ENCODE measurements around the gene SPOP. TPM values are rescaled to one million over a fixed set of nuclear protein-coding genes. Genes with fewer than 3 reads are reported as not detected.
"Not testable (repeated sequence)": the region's sequence is repeated elsewhere in the genome, so short reads cannot be mapped to it uniquely, and the experiment has no call there.

SPOP gene
- total RNA-seq, 1 donor from 2014 or later, result 50.1 TPM

DNA sequence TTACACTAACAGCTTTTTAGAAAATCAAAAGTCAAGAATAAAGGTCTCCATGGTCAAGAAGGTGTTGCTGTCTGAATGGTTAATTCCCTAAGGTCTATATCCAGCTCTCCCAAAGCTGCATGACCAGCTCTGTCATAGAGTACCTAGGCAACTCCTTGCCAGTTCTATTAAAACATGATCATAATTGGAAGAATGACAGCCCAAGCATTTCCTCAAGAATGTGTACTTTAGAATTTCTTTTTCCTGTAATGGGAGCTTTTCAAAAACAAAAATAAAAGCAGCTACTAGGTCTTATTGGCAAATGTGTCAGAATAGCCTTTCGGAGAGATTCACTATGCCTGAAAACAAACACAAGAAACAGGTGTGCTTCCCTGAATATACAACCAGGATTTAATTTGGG lies 7.9 kb downstream of the SPOP start:
- peaks cover 29% of the 10 kb centered on the region for H3K36me3 Mint-ChIP-seq (ENCODE audit: low read depth)
- DNase-seq (ENCODE audit: low spot score), result no peak
- intact Hi-C loops (cut with micrococcal nuclease), result no loop called here
- no peak overlapping the region for H3K27ac Mint-ChIP-seq
- no peaks in the 10 kb centered on the region for H3K27me3 Mint-ChIP-seq (ENCODE audit: low read depth)
- no peak overlapping the region for H3K4me3 Mint-ChIP-seq (ENCODE audit: low read depth)
- peaks cover 20% of the 10 kb centered on the region for H3K4me1 Mint-ChIP-seq (ENCODE audit: low read depth)
- no peaks in the 10 kb centered on the region for H3K9me3 Mint-ChIP-seq

DNA sequence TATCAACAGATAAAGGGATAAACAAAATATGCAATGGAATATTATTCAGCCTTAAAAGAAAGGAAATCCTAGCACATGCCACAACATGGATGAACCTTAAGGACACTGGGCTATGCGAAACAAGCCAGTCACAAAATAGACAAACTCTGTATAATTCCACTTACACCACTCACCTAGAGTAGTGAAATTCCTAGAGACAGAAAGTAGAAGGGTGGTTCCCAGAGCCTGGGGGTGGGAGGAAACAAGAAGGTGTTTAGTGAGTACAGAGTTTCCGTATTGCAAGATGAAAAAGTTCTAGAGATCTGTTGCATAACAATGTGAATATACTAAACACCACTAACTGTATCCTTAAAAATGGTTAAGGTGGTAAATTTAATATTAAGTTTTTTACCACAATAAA lies 10.0 kb downstream of the SPOP start:
- no peaks in the 10 kb centered on the region for H3K27me3 Mint-ChIP-seq (ENCODE audit: low read depth)
- intact Hi-C loops (cut with micrococcal nuclease), result no loop called here
- no peak overlapping the region for H3K4me3 Mint-ChIP-seq (ENCODE audit: low read depth)
- no peak overlapping the region for H3K27ac Mint-ChIP-seq
- DNase-seq (ENCODE audit: low spot score), result no peak
- H3K9me3 Mint-ChIP-seq, result no peaks in the 10 kb centered on the region
- peaks cover 17% of the 10 kb centered on the region for H3K4me1 Mint-ChIP-seq (ENCODE audit: low read depth)
- H3K36me3 Mint-ChIP-seq (ENCODE audit: low read depth), result peaks cover 22% of the 10 kb centered on the region

DNA sequence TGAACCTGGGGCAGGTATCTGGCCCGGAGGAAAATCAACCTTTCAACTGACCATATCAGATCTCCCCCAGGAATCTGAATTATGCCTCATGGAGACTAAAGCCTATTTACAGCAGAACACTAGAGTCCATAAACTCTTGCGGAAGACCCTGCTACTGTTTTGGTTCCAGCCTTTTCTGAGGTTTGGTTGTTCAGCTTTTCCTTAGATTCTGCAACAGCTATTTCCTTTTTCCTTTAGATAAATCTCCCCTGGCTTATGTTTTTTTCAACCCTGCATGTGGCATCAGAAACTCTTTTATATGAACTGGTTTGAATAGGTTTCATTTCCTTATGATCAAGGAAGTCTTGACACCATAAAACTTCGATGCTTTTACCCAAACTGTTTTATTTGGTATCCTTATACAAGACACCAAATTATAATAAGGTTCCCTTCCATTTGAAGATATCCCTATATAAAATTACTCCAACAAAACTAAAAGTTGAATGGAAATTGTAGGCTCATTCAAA lies 13.1 kb downstream of the SPOP start:
- intact Hi-C loops (cut with micrococcal nuclease), result no loop called here
- Mint-ChIP-seq H3K27ac (no peak overlapping the region), H3K4me1 (ENCODE audit: low read depth) (peaks cover 16% of the 10 kb centered on the region)

DNA sequence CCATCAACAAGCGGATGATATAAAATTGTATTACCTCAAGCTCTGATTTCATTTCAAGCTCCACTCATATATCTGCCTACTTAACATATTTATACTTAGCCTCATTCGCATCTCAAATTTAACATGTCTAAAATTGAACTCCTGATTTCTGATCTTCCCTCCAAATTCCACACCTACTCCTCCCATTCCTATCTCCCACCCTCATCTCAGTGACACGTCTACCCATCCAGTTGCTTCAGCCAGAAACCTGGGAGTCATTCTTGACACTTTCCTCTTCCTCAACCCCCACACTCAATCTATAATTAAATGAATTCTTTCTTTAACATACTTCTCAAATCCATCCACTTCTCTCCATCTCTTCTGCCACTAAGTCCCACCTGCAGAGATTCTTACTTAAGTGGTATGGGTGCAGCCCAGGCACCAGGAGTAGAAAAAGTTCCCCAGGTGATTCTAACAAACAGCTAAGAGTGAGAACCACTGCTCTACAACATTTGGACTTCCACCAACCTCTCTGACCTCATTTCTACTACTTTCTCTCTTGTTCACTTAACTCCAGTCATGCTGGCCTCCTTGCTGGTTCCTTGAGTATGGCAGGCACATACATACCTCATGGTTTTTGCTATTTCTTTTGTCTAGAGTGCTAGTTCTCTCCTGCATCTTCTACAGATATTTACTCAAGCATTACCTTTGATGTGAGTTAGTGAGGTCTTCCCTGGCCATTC lies 18.1 kb downstream of the SPOP start:
- no peak for DNase-seq (ENCODE audit: low spot score)
- intact Hi-C loops (cut with micrococcal nuclease), result no loop called here
- peaks cover 16% of the 10 kb centered on the region for H3K4me1 Mint-ChIP-seq (ENCODE audit: low read depth)
- no peaks in the 10 kb centered on the region for H3K9me3 Mint-ChIP-seq
- H3K27me3 Mint-ChIP-seq (ENCODE audit: low read depth), result no peaks in the 10 kb centered on the region
- H3K27ac Mint-ChIP-seq, result no peak overlapping the region
- no peak overlapping the region for H3K4me3 Mint-ChIP-seq (ENCODE audit: low read depth)
- H3K36me3 Mint-ChIP-seq (ENCODE audit: low read depth), result peaks cover 22% of the 10 kb centered on the region

More for the DNA sequence above, 13.1 kb downstream of the SPOP start:
- H3K27me3 Mint-ChIP-seq (ENCODE audit: low read depth), result no peaks in the 10 kb centered on the region
- DNase-seq (ENCODE audit: low spot score), result no peak
- no peak overlapping the region for H3K4me3 Mint-ChIP-seq (ENCODE audit: low read depth)
- no peaks in the 10 kb centered on the region for H3K9me3 Mint-ChIP-seq
- peaks cover 21% of the 10 kb centered on the region for H3K36me3 Mint-ChIP-seq (ENCODE audit: low read depth)

DNA sequence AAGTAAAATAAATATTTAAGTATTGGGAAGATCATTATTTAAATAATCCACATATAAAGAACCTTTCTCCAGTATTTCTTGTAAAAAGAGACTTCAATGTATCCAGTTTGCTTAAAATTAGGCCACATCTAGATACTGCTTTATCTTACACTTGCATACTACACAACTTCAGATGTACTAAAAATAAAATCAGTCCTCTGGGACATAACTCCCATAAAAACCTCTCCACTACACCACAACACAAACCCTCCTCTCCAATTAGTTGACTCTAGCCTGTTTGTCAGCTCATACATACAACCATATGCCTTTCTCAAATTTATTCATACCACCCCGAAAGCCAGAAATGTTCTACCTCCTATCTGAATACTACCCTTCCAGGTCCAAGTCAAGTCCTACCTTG lies 21.6 kb downstream of the SPOP start:
- Mint-ChIP-seq H3K4me1 (ENCODE audit: low read depth) (peaks cover 14% of the 10 kb centered on the region), H3K4me3 (ENCODE audit: low read depth) (no peak overlapping the region), H3K27me3 (ENCODE audit: low read depth) (no peaks in the 10 kb centered on the region), H3K36me3 (ENCODE audit: low read depth) (peaks cover 13% of the 10 kb centered on the region), H3K9me3 (no peaks in the 10 kb centered on the region), H3K27ac (no peak overlapping the region)
- DNase-seq (ENCODE audit: low spot score), result no peak
- intact Hi-C loops (cut with micrococcal nuclease), result no loop called here

DNA sequence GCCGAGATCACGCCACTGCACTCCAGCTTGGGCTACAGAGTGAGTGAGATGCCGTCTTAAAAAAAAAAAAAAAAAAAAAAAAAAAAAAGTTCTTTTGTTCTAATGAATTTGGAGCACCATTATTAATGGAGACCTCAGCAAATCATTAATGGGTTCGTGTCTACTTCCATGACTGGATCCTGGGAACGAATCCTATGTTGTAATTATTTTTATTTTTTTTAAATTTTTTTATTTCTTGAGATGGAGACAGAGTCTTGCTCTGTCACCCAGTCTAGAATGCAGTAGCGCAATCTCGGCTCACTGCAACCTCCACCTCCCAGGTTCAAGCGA lies 30.7 kb downstream of the SPOP start:
- DNase-seq (ENCODE audit: low spot score), result no peak
- Mint-ChIP-seq H3K9me3 (no peaks in the 10 kb centered on the region), H3K27me3 (ENCODE audit: low read depth) (no peaks in the 10 kb centered on the region), H3K4me1 (ENCODE audit: low read depth) (peaks cover 37% of the 10 kb centered on the region), H3K36me3 (ENCODE audit: low read depth) (no peaks in the 10 kb centered on the region), H3K4me3 (ENCODE audit: low read depth) (no peak overlapping the region), H3K27ac (no peak overlapping the region)
- intact Hi-C loops (cut with micrococcal nuclease), result loop anchor here (5.0 to 10.0 kb wide), 2 partner anchors 50 to 72 kb away; partner anchors contain the start of gene NXPH3

DNA sequence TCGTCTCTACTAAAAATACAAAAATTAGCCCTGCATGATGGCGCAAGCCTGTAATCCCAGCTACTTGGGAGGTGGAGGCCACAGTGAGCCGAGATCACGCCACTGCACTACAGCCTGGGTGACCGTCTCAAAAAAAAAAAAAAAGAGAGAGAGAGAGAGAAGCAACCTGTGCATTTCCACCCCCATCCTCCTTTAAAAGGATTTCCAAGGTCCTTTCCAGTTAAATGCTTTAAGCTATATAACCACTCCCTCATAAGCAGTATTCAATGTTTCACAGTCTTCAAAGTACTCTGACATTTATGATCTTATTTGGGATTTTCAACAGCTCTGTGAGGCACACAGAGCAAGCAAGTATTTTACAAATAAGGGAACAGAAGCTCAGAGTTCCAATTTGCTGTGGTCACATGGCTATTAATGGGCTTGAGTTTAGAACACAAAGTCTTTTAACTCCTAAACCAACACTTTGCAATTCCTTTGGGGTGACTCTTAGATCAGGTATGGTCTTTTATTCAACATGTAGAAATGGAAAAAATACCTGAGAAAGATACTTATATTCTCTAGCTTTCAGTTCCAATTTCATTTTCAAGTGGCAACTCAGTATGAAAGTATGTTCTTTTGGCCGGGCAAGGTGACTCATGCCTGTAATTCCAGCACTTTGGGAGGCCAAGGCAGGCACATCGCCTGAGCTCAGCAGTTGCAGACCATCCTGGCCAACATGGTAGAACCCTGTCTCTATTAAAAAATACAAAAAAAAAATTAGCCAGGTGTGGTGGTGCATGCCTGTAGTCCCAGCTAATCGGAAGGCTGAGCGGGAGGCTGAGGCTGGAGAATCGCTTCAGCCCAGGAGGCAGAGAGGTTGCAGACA lies 31.3 kb downstream of the SPOP start:
- H3K27ac Mint-ChIP-seq, result peak overlapping the region; percentile 62
- no peaks in the 10 kb centered on the region for H3K9me3 Mint-ChIP-seq
- no peaks in the 10 kb centered on the region for H3K36me3 Mint-ChIP-seq (ENCODE audit: low read depth)
- peaks cover 37% of the 10 kb centered on the region for H3K4me1 Mint-ChIP-seq (ENCODE audit: low read depth)
- DNase-seq (ENCODE audit: low spot score), result peak; percentile 26
- no peak overlapping the region for H3K4me3 Mint-ChIP-seq (ENCODE audit: low read depth)
- H3K27me3 Mint-ChIP-seq (ENCODE audit: low read depth), result no peaks in the 10 kb centered on the region
- intact Hi-C loops (cut with micrococcal nuclease), result loop anchor here (5.0 to 10.0 kb wide), 2 partner anchors 51 to 72 kb away; partner anchors contain the start of gene NXPH3

DNA sequence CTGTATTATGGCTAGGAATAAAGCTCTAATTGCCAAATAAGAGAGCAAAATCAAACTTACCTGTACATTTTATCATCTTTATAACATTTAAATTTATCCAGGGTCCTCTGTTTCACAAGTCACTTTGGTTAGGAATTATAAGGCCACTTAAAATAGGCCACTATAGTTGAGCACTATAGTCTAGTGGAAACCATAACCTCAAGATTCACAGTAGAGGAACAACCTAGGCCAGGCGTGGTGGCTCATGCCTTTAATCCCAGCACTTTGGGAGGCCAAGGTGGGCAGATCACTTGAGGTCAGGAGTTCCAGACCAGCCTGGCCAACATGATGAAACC lies 31.9 kb downstream of the SPOP start:
- not testable (repeated sequence) for H3K27me3 Mint-ChIP-seq (ENCODE audit: low read depth); DNase-seq (ENCODE audit: low spot score); H3K4me3 Mint-ChIP-seq (ENCODE audit: low read depth); H3K9me3 Mint-ChIP-seq; H3K36me3 Mint-ChIP-seq (ENCODE audit: low read depth); H3K27ac Mint-ChIP-seq
- intact Hi-C loops (cut with micrococcal nuclease), result loop anchor here (5.0 to 10.0 kb wide), 2 partner anchors 51 to 71 kb away; partner anchors contain the start of gene NXPH3
- H3K4me1 Mint-ChIP-seq (ENCODE audit: low read depth), result peaks cover 33% of the 10 kb centered on the region

DNA sequence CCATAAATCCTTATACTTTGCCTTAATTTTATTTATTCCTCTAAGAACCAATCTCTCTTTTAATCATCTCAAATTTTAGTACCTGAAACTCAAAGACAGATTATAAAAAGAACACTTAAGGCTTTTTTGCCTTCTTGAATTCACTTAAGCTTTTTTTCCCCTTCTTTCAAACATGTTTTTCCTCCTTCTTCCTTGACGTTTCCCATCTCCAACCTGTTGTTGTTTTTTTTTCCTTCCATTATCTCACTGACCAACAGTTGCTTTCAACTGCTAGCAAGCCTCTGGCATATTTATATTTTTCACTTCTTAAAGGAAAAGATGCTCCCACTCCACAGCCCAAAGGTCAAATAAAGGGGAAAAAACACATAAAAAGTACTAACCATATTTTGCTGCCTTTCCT lies 32.2 kb downstream of the SPOP start:
- Mint-ChIP-seq H3K4me3 (ENCODE audit: low read depth) (no peak overlapping the region), H3K36me3 (ENCODE audit: low read depth) (peaks cover 7% of the 10 kb centered on the region), H3K9me3 (peaks cover 2% of the 10 kb centered on the region), H3K4me1 (ENCODE audit: low read depth) (peaks cover 32% of the 10 kb centered on the region), H3K27me3 (ENCODE audit: low read depth) (no peaks in the 10 kb centered on the region), H3K27ac (peak overlapping the region; percentile 72)
- intact Hi-C loops (cut with micrococcal nuclease), result loop anchor here (5.0 to 10.0 kb wide), 2 partner anchors 52 to 71 kb away; partner anchors contain the start of gene NXPH3
- no peak for DNase-seq (ENCODE audit: low spot score)

DNA sequence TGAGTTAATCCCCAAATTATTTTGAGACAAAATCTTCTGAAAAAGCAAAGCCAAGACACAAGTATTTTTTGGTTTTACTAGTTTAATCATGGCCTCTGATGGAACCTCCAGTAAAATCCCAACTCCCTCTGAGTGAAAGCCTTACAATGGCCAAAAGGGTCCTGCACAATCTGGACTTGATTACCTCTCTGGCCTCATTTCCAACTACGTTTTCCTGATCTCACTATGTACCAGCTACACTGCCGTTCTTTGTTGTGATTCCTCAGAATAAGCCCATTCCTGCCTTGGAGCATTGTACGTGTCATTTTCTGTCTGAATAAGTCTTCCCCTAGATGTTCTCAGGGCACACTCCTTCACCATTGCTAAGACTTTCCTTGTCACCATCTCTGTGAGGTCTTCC lies 37.3 kb downstream of the SPOP start:
- H3K27ac Mint-ChIP-seq, result no peak overlapping the region
- no peaks in the 10 kb centered on the region for H3K27me3 Mint-ChIP-seq (ENCODE audit: low read depth)
- peaks cover 20% of the 10 kb centered on the region for H3K36me3 Mint-ChIP-seq (ENCODE audit: low read depth)
- no peak overlapping the region for H3K4me3 Mint-ChIP-seq (ENCODE audit: low read depth)
- H3K9me3 Mint-ChIP-seq, result peaks cover 4% of the 10 kb centered on the region
- H3K4me1 Mint-ChIP-seq (ENCODE audit: low read depth), result peaks cover 12% of the 10 kb centered on the region
- DNase-seq (ENCODE audit: low spot score), result no peak
- intact Hi-C loops (cut with micrococcal nuclease), result loop anchor here (10.0 kb wide), 1 partner anchor 66 kb away; the partner anchor contains the start of gene NXPH3

DNA sequence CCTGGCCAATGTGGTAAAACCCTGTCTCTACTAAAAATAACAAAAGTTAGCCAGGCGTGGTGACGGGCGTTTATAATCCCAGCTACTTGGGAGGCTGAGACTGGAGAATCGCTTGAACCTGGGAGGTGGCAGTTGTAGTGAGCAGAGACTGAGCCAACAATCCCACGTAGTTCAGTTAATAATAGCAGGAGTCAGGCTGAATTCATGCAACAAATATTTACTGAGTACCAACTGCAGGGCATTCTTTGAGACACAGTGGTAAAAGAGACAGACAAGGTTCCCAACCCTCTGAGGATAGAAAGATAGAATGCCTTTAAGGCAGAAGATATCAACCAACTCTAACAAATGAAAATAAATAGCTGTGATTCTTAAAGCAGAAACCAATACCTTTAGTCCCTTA lies 39.1 kb downstream of the SPOP start:
- intact Hi-C loops (cut with micrococcal nuclease), result no loop called here
- DNase-seq (ENCODE audit: low spot score), result no peak
- Mint-ChIP-seq H3K4me3 (ENCODE audit: low read depth) (no peak overlapping the region), H3K27ac (no peak overlapping the region), H3K9me3 (peaks cover 4% of the 10 kb centered on the region), H3K27me3 (ENCODE audit: low read depth) (no peaks in the 10 kb centered on the region), H3K36me3 (ENCODE audit: low read depth) (peaks cover 20% of the 10 kb centered on the region), H3K4me1 (ENCODE audit: low read depth) (peaks cover 4% of the 10 kb centered on the region)

DNA sequence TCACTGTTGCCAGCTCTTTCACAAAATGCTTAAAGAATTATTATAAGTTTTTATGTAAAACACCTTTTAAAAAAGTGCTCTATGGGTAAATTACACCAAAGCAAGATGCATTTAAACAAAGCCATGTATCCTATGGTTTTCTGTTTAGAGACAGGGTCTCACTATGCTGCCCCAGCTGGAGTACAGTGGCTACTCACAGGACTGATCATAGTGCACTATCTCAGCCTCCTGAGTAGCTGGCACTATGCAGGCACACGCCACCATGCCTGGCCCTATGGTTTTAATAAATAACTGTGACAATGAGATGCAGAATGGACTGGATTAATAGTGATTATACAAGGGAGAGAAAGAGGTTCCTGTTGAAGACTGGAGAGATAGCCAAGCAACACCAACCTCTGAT lies 40.2 kb downstream of the SPOP start:
- intact Hi-C loops (cut with micrococcal nuclease), result no loop called here
- Mint-ChIP-seq H3K27me3 (ENCODE audit: low read depth) (no peaks in the 10 kb centered on the region), H3K27ac (no peak overlapping the region), H3K4me3 (ENCODE audit: low read depth) (no peak overlapping the region), H3K9me3 (peaks cover 4% of the 10 kb centered on the region), H3K36me3 (ENCODE audit: low read depth) (peaks cover 24% of the 10 kb centered on the region), H3K4me1 (ENCODE audit: low read depth) (peaks cover 4% of the 10 kb centered on the region)
- DNase-seq (ENCODE audit: low spot score), result no peak

DNA sequence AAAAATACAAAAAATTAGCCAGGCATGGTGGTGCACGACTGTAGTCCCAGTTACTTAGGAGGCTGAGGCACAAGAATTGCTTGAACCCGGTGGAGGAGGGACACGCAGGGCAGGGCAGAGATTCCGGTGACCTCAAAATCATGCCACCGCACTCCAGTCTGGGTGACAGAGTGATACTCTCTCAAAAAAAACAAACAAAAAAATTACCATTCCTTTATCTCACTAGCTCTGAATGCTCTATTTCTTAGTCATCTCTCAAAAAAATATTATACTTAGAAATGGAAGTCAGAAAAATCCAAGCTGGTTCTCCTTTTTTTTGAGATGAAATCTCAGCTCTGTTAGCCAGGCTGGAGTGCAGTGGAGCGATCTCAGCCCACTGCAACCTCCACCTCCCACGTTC lies 40.8 kb downstream of the SPOP start:
- H3K9me3 Mint-ChIP-seq, result peaks cover 4% of the 10 kb centered on the region
- peaks cover 4% of the 10 kb centered on the region for H3K4me1 Mint-ChIP-seq (ENCODE audit: low read depth)
- DNase-seq (ENCODE audit: low spot score), result no peak
- no peak overlapping the region for H3K4me3 Mint-ChIP-seq (ENCODE audit: low read depth)
- no peaks in the 10 kb centered on the region for H3K27me3 Mint-ChIP-seq (ENCODE audit: low read depth)
- intact Hi-C loops (cut with micrococcal nuclease), result no loop called here
- no peak overlapping the region for H3K27ac Mint-ChIP-seq
- H3K36me3 Mint-ChIP-seq (ENCODE audit: low read depth), result peaks cover 24% of the 10 kb centered on the region

Measured in activated T-helper 2 cell treated with anti-CD3 and anti-CD28 coated beads, Interferon-gamma antibody, Interleukin-2, Interleukin-4, amounts not matched to agents 10 μg/mL and 5 μg/mL and 100 μg/mL, durations not matched to agents 14 hours and 24 hours and 36 hours (primary cell).